ENCODE results near the gene FZD4. TPM values are rescaled to one million over a fixed set of nuclear protein-coding genes. Genes with fewer than 3 reads are reported as not detected.

Gene FZD4
- total and polyA plus RNA-seq, 10 of the 15 experiments (the other 5 are each of a cell fraction or from before 2014, with no cell fraction given), result under 0.01 to 0.13 (median 0.01) TPM; not detected in 6

DNA sequence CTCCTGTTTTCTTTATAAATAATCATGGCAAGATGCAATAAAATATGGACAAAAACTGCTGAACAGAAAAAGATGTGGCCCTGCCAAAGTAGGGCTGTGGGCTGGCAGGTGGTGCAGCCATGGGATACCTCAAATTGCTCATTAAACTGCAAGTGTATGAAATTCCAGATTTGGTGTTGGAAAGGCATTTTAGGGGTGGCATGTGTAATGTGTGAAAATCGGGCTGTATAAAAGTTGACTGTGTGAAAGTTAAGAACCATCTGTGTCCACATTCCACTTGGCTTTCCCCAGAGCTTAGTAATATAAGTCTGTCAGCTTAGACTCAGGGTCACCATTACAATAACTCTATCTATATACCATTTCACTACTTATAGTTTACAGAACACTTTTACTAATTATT is 34.8 kb upstream of the FZD4 start:
- ATAC-seq, result no peak
- Histone ChIP-seq H3K9me3 (replicated peaks; ENCODE audit: control insufficient read depth, insufficient read depth, low read length) (no peaks in the 10 kb centered on the region), H2AFZ (ENCODE audit: control insufficient read depth, low read depth, low read length) (no peak overlapping the region), H3K4me2 (ENCODE audit: control insufficient read depth, insufficient read depth) (no peak overlapping the region), H3K9ac (ENCODE audit: control insufficient read depth, insufficient read depth, low read length) (no peak overlapping the region), H4K20me1 (ENCODE audit: control insufficient read depth, insufficient read depth) (no peaks in the 10 kb centered on the region), H3K27me3 (replicated peaks in 1 of 2; ENCODE audit: control insufficient read depth in 2 of 2, insufficient read depth in 2 of 2, low read length in 1 of 2) (no peaks in the 10 kb centered on the region), H3K79me2 (ENCODE audit: control insufficient read depth, insufficient read depth, low read length) (no peaks in the 10 kb centered on the region), H3K27ac (ENCODE audit: control insufficient read depth, insufficient read depth) (no peak overlapping the region), H3K36me3 (ENCODE audit: control insufficient read depth in 2 of 2, insufficient read depth in 2 of 2, low read length in 1 of 2) (no peaks in the 10 kb centered on the region), H3K4me1 (ENCODE audit: control insufficient read depth, insufficient read depth, low read length) (no peaks in the 10 kb centered on the region), H3K4me3 (no peak overlapping the region)
- DNase-seq (ENCODE audit: low read depth, low spot score), result no peak
- intact Hi-C loops (cut with micrococcal nuclease; ENCODE audit: unreplicated experiment), result no loop called here
- WGBS (ENCODE audit: insufficient coverage, insufficient replicate concordance, low lambda C conversion rate, missing lambda C conversion rate), result 0% methylated on average over 1 of the region's 1 CpG
- TF ChIP-seq HDGF (IDR thresholded peaks at IDR 0.05) (no peak), GATAD2B (conservative IDR thresholded peaks at IDR 0.05; ENCODE audit: low read depth) (no peak), POLR2AphosphoS2 (IDR thresholded peaks at IDR 0.05; ENCODE audit: low read depth, low read length) (no peak), EP300 (IDR thresholded peaks at IDR 0.05; ENCODE audit: borderline replicate concordance in 1 of 2, control insufficient read depth in 1 of 2, low read depth in 2 of 2, low read length in 2 of 2) (no peak), TBL1XR1 (IDR thresholded peaks at IDR 0.05; ENCODE audit: low read depth, low read length) (no peak), SMC3 (IDR thresholded peaks at IDR 0.05; ENCODE audit: borderline replicate concordance, low read length) (no peak), KAT2A (conservative IDR thresholded peaks at IDR 0.05; ENCODE audit: control insufficient read depth, low read depth, low read length) (no peak), FOXM1 (IDR thresholded peaks at IDR 0.05; ENCODE audit: low read depth, low read length) (no peak), NR2C2 (IDR thresholded peaks at IDR 0.05; ENCODE audit: borderline replicate concordance, control insufficient read depth, insufficient read length, low read depth) (no peak)
- TF ChIP-seq, protein P1, sequence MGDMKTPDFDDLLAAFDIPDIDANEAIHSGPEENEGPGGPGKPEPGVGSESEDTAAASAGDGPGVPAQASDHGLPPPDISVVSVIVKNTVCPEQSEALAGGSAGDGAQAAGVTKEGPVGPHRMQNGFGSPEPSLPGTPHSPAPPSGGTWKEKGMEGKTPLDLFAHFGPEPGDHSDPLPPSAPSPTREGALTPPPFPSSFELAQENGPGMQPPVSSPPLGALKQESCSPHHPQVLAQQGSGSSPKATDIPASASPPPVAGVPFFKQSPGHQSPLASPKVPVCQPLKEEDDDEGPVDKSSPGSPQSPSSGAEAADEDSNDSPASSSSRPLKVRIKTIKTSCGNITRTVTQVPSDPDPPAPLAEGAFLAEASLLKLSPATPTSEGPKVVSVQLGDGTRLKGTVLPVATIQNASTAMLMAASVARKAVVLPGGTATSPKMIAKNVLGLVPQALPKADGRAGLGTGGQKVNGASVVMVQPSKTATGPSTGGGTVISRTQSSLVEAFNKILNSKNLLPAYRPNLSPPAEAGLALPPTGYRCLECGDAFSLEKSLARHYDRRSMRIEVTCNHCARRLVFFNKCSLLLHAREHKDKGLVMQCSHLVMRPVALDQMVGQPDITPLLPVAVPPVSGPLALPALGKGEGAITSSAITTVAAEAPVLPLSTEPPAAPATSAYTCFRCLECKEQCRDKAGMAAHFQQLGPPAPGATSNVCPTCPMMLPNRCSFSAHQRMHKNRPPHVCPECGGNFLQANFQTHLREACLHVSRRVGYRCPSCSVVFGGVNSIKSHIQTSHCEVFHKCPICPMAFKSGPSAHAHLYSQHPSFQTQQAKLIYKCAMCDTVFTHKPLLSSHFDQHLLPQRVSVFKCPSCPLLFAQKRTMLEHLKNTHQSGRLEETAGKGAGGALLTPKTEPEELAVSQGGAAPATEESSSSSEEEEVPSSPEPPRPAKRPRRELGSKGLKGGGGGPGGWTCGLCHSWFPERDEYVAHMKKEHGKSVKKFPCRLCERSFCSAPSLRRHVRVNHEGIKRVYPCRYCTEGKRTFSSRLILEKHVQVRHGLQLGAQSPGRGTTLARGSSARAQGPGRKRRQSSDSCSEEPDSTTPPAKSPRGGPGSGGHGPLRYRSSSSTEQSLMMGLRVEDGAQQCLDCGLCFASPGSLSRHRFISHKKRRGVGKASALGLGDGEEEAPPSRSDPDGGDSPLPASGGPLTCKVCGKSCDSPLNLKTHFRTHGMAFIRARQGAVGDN (IDR thresholded peaks at IDR 0.05), result no peak
- TF ChIP-seq, protein P2, sequence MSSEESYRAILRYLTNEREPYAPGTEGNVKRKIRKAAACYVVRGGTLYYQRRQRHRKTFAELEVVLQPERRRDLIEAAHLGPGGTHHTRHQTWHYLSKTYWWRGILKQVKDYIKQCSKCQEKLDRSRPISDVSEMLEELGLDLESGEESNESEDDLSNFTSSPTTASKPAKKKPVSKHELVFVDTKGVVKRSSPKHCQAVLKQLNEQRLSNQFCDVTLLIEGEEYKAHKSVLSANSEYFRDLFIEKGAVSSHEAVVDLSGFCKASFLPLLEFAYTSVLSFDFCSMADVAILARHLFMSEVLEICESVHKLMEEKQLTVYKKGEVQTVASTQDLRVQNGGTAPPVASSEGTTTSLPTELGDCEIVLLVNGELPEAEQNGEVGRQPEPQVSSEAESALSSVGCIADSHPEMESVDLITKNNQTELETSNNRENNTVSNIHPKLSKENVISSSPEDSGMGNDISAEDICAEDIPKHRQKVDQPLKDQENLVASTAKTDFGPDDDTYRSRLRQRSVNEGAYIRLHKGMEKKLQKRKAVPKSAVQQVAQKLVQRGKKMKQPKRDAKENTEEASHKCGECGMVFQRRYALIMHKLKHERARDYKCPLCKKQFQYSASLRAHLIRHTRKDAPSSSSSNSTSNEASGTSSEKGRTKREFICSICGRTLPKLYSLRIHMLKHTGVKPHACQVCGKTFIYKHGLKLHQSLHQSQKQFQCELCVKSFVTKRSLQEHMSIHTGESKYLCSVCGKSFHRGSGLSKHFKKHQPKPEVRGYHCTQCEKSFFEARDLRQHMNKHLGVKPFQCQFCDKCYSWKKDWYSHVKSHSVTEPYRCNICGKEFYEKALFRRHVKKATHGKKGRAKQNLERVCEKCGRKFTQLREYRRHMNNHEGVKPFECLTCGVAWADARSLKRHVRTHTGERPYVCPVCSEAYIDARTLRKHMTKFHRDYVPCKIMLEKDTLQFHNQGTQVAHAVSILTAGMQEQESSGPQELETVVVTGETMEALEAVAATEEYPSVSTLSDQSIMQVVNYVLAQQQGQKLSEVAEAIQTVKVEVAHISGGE (CRISPR knock-in tag; IDR thresholded peaks at IDR 0.05), result no peak
- no peak for FAIRE-seq
- CTCF ChIA-PET, result interaction anchor here (1.1 kb wide), 1 partner anchor 108 kb away, joined by 4 read pairs; no protein-coding TSS in a partner anchor
- no TSS peak for BruUV-seq (replicated peaks)
- POLR2A ChIA-PET, result no interaction called here
- RAD21 ChIA-PET (ENCODE audit: unreplicated experiment), result interaction anchor here (0.6 kb wide), 1 partner anchor 123 kb away, joined by 3 read pairs; no protein-coding TSS in a partner anchor
- SMC1A ChIA-PET (ENCODE audit: uncharacterized antibody, unreplicated experiment), result interaction anchor here (1.0 to 1.1 kb wide), 2 partner anchors 9 kb away, joined by 3 read pairs; no protein-coding TSS in a partner anchor
- in situ Hi-C loops (cut with MboI), result no loop called here

Measured in GM12878 (cell line).